Cerebellar nuclear complex (tissue), 1 donor: ENCODE data around the gene CACNA2D1.
"Not testable (repeated sequence)": the region's sequence is repeated elsewhere in the genome, so short reads cannot be mapped to it uniquely, and the experiment has no call there.

Experiments
- DNase-seq, 2 experiments: peaks; one replicate each; lab custom pipeline; 2025; lab: John Stamatoyannopoulos, UW

The CACNA2D1 gene

DNA sequence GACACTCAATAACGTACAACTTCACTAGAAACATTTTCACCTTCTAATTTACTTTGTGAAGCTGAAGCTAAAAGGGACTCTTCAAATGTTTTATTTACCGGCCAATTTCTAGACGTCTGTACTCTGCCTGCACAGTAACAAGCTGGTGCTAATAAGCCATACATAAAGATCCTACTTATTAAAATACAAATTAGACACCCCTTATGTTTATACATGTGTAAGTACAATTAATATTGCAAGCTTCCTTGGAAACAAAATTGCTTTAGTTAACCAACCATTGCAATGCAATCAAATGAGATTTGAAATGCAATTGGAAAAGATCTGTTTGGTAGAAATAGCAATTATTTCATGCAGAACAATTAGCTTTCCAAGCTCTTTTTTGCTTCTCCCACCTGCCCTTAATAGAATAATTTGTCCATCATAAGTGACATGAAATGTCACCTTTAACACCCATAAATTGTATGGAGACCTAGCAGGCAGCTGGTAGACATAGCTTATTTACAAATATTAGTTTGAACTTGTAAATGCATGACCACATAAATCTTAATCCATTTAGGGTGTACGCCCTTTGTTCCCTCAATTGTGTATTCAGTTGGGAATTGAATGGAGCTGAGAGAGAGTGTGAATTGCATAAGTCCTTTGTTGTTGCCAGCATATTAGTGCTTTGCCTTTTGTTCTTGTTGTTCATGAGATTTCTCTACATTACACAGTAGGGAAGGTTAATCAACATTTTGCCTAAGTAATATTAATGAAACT lies 277.1 kb downstream of the CACNA2D1 start:
- no peak for DNase-seq

DNA sequence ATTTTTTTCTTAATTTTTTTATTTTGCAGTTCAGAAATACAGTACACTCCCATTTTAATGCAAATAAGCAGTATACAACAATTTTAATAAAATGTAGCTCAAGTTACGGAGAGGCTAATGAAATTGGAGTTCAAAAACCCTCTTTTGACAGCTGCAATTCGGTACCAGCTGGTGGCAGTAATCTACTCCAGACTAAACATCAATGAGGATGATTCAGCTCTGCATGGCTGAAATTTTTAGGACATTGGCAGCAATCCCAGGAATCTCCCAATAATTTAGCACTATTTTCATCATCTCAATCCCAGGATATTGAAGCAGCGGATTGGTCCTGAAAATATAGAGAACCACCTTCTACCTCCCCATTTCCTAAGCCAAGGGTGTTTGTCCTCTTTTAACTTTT lies 278.8 kb downstream of the CACNA2D1 start:
- DNase-seq: no peak

GRCh38 chr7:82164410-82164809 lies 279.2 kb downstream of the CACNA2D1 start:
- no peak for DNase-seq

DNA sequence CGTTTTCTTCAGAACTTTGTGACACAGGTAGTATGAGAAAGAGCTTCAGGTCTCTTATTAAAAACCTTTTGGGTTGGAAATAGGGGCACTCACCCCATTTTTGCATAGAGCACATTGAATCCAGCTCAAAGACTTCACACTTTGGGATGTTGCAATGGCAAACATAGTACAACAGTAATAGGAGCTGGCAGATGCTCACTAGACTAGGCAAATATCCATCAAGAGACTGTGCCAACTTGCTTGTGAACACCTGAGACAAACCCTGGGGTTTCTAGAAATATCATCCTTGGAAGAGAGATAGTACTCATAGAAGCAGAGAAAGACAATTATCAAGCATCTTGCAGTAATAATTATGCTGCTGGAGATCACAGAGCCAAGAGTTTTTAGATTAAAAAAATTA lies 280.0 kb downstream of the CACNA2D1 start:
- no peak for DNase-seq

DNA sequence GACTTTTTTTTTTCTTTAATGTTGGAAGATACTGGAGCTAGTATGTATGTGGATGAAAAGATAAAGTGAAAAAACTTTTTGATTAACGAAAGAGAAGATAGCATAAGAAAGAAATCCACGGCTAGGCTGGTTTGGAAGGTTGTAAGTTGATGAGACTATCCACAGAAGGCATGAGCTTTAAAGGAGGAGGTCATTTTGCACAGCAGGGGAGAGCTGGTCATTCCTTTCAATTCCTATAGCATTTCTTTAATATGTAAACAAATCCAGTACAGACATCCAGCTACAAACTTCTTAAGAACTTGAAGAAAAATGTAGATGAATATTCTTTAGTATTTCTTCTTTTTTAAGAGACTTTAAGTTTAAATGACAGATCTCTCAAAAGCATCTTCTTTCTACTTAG lies 281.3 kb downstream of the CACNA2D1 start:
- DNase-seq: no peak

DNA sequence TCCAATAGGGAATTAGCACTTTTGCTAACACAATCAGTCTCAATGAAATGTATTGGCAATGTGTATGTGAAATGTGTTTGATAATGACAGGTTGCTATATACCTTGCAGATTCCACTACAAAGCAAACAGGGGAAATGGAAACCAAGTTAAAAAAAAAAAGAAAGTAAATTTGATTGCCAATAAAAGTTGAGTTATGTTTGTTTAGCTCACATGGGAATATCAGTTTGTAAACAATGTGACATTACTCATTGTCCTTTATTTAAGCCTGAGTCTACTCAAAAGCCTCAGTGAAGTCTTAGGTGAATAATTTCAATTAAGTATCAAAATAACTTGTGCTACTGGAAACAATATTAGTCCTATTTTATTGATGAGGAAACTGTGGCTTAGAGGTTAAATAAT lies 285.2 kb downstream of the CACNA2D1 start:
- DNase-seq: no peak

DNA sequence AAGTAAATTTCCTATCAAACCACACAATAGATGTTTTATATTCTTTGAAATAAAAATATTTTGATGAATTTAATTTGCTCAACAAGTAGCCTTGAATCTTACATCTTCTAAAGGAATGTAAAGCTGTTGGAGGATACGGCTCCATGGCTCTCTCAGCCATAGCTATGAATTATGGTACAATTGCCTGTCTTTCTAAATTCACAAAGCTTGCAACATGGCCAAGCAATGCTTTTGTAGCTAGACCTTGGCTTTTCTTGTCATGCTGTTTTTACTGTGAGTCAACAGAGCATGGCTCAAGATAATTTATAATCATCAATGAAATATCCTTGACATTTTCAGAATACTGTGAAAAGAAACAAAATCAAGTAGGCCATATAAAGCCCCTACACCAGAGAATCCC lies 286.7 kb downstream of the CACNA2D1 start:
- DNase-seq: no peak

DNA sequence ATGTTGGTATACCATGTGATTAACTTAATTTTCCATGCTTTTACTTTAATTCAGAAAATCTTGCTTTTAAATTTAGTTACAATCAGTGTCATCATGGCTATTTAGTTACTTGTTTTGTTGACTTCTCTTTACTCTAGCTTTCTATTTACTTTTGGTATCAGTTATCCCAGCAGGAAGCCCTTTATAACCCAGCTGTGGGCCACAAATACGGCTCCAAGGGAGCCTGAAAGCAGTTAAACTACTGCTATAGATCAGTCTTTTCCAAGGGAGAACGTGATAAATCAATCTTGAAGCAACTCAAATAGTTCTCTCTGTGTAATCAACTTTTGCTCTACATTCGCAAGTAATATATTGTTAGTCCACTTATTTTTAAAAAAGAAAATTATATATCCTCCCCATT lies 287.4 kb downstream of the CACNA2D1 start:
- DNase-seq: no peak

DNA sequence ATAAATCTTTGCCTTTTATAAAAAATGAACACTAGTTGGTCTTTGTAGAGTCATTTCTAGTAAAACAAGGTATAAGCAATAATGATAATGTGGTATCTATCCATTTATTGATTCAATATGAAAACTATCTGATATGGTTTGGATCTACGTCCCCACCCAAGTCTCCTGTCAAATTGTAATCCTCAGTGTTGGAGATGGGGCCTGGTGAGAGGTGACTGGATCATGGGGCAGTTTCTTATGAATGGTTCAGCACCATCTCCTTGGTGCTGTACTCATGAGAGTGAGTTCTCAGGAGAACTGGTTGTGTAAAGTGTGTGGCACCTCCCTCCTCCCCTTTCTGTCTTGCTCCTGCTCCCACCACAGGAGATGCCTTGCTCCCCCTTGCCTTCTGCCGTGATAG lies 288.8 kb downstream of the CACNA2D1 start:
- no peak for DNase-seq

- DNase-seq: no peak
Measured at GRCh38 chr7:82153776-82154175, 289.8 kb downstream of the CACNA2D1 start.

- no peak for DNase-seq
Measured at GRCh38 chr7:82152858-82153257, 290.7 kb downstream of the CACNA2D1 start.

DNA sequence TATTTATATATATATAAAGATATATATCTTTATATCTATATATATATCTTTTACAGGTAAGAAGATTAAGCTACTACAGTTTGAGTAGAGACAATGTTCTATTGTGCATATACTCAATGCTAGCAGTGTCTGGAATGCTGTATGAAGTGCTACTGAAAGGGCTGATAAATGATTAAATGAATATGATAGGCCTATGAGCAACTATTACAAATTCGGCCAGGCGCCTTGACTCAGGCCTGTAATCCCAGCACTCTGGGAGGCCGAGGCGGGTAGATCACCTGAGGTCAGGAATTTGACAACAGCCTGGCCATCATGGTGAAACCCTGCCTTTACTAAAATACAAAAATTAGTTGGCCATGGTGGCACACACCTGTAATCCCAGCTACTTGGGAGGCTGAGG lies 297.1 kb downstream of the CACNA2D1 start:
- no peak for DNase-seq

DNA sequence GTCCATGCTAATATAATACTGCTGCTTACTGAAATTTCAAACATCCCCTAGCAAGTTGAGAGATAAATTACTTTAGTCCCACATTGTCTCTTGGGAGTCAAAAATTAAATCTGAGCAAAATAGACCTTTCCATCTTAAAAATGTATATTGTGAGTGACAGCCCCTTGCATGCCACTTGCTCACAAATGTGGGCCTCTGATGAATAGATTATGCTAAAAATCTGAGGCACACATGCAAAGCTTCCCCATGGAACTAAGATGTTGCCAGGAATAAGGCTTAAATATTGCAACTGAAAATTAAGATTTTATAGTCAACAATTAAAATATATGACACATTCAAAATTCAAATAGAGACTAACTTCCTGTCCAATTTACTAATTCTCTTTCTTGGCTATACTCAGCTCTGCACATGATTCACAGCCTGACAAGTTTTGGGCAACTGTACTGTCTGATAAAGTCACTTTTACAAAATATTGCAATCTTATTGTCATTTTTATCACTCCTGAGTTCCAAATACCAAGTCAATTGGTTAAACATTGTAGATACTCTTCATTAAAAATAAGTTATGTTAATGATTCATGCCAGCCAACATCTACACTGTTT lies 301.2 kb downstream of the CACNA2D1 start:
- DNase-seq: no peak

- no peak for DNase-seq
Measured at GRCh38 chr7:82141427-82141826, 302.1 kb downstream of the CACNA2D1 start.

GRCh38 chr7:82140608-82141007 lies 303.0 kb downstream of the CACNA2D1 start:
- DNase-seq: not testable (repeated sequence)

GRCh38 chr7:82131215-82131614 lies 312.4 kb downstream of the CACNA2D1 start:
- DNase-seq: no peak

DNA sequence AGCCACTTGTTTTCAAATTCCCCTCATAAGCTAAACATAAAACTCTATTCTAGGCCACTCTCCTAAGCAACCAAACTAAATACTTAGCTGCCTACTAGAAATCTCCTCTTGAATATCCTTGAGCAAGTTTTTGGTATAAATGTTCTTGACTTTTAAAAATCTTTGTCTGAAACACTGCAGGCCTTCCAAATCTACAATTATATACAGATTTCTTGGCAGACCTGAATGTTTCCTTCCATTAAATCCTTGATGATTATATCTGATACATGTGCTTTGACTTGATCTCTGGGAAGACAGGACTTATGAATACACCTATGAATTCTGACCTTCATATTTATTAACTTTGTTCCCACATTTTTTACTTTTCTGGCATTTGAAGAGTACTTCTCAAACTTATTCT lies 314.5 kb downstream of the CACNA2D1 start:
- no peak for DNase-seq

DNA sequence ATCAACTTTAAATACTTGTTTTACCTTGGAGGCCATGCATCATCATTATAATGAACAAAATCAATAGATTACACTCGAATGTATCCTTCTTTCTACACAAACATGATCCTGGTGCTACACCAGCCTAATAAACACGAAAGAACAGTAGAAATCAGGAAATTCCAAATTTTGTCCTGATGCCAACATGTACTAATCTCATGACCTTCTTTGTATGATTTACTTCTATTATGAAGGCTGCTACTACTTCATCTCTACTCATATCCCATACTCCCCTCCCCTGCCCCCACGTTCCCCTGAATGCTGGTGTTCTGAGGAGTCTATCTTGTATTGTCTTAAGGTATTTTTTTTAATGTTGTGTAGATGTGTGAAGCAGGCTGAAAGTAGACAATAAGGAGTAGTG lies 315.0 kb downstream of the CACNA2D1 start:
- DNase-seq: no peak

DNA sequence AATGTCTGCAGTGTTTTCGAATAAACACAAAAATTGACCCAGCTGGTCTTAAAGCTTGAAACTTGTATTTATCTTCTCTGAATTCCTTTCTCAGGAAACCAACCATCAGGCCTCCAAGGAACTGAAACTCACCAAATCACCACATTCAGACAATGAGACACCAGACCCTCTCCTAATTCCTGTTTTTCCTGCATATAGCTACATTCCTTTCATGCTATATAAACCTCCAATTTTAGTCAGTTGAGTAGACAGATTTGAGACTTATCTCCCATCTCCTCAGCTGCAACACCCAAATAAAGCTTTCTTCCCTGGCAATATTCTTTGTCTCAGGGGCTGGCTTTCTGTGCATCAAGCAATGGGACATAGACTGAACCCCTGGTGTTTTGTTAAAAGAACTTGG lies 317.0 kb downstream of the CACNA2D1 start:
- no peak for DNase-seq

GRCh38 chr7:82124445-82124844 lies 319.1 kb downstream of the CACNA2D1 start:
- no peak for DNase-seq

GRCh38 chr7:82122275-82122674 lies 321.3 kb downstream of the CACNA2D1 start:
- no peak for DNase-seq

DNA sequence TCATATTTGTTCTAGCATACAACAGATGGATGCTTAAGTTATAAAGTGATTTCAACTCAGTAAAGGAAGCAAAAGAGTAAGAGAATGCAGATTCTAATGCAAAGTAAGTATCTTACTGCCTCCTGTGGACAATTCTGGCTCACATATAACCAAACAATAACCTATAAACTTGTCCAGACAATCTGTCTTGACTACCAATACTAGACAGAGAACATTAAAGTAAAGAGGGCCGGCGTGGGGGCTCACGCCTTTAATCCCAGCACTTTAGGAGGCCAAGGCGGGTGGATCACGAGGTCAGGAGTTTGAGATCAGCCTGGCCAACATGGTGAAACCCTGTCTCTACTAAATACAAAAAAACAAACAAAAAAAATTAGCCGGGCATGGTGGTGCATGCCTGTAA lies 329.3 kb downstream of the CACNA2D1 start:
- no peak for DNase-seq

- DNase-seq: no peak
Measured at GRCh38 chr7:82110146-82110840, 333.3 kb downstream of the CACNA2D1 start.
